HG03439 (cell line): ENCODE data around the gene PROM2.

ENCODE experiments used
- ATAC-seq: cut with Tn5 transposase; IDR thresholded peaks from one replicate; pipeline ENCODE4 v1.9.1; 2021; ENCODE audit warnings: mild to moderate bottlenecking, moderate library complexity; ENCODE audit not compliant: unreplicated experiment

Gene PROM2

GRCh38 chr2:95319481-95320343 lies 45.5 kb downstream of the PROM2 start:
- no peak for ATAC-seq

- ATAC-seq = no peak
Observed at GRCh38 chr2:95320344-95320712, 46.1 kb downstream of the PROM2 start.

- ATAC-seq = no peak
Observed at GRCh38 chr2:95320986-95321767, 46.9 kb downstream of the PROM2 start.

- ATAC-seq = no peak
Observed at GRCh38 chr2:95323347-95324155, 49.3 kb downstream of the PROM2 start.

GRCh38 chr2:95325026-95325425 lies 50.8 kb downstream of the PROM2 start:
- no peak for ATAC-seq

GRCh38 chr2:95325590-95326432 lies 51.6 kb downstream of the PROM2 start:
- no peak for ATAC-seq

- no peak for ATAC-seq
Observed at GRCh38 chr2:95326433-95327140, 52.3 kb downstream of the PROM2 start.

- no peak for ATAC-seq
Observed at GRCh38 chr2:95327861-95328260, 53.6 kb downstream of the PROM2 start.

- ATAC-seq = no peak
Observed at GRCh38 chr2:95328358-95329125, 54.3 kb downstream of the PROM2 start.

GRCh38 chr2:95329401-95329800 lies 55.2 kb downstream of the PROM2 start:
- no peak for ATAC-seq

- ATAC-seq = no peak
Observed at GRCh38 chr2:95329891-95330793, 55.9 kb downstream of the PROM2 start.

GRCh38 chr2:95330794-95331338 lies 56.6 kb downstream of the PROM2 start:
- no peak for ATAC-seq

GRCh38 chr2:95331606-95332005 lies 57.4 kb downstream of the PROM2 start:
- no peak for ATAC-seq

- no peak for ATAC-seq
Observed at GRCh38 chr2:95332036-95332435, 57.8 kb downstream of the PROM2 start.

- ATAC-seq = no peak
Observed at GRCh38 chr2:95333056-95333455, 58.8 kb downstream of the PROM2 start.

GRCh38 chr2:95333888-95334338 lies 59.7 kb downstream of the PROM2 start:
- ATAC-seq = no peak

GRCh38 chr2:95334916-95335641 lies 60.8 kb downstream of the PROM2 start:
- no peak for ATAC-seq
